AG08395 (cell line): Measurements from ENCODE around the gene ANKRD36.
A peak's percentile ranks its signal among the peaks of the same experiment; 100 is the strongest.
"Not testable (repeated sequence)": the region's sequence is repeated elsewhere in the genome, so short reads cannot be mapped to it uniquely, and the experiment has no call there.

Experiments
- DNase-seq: peaks from one replicate; pipeline ENCODE4 v3.0.0; 2012; ENCODE audit warnings: mixed read lengths, low spot score

The ANKRD36 gene

DNA sequence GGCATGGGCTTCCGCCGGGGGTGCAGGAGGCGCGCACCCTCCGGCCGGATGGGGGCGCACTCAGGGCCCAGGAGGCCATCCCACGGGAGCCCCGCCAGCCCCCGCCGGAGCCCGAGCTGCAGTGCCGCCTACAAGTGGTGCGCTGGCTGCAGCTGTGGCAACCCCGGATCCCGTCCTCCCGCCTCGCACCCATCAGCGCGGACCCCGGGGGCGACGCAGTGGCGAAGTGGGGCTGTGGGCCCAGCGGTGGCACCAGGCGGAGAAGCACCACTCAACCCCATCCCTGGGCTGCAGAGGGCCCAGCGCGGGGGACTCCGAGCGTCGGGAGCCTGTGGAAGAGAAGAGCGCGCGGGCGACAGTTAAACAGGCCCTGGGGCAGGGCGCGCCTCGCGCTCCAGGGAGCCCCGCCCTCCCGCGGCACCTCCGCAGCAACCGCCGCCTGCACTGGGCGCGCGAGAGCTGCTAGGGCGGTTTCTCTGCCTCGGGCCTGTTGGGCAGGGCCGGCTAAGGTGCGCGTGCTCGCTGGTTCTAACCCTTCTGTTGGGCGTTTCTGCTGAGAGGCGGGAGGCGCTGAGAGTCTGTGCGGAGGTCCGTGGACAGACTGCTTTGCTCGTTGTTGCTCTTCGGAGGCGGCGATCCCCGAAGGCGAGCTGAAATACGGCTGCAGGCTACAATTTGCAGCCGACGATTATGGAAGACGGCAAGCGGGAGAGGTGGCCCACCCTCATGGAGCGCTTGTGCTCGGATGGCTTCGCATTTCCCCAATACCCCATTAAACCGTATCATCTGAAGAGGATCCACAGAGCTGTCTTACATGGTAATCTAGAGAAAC is at the start of gene ANKRD36:
ANKRD36 (plus strand) TSS at position 104 of the 832 bp plus-strand sequence; CDS start at position 691, 587 bp downstream.
- peak; percentile 64 for DNase-seq

DNA sequence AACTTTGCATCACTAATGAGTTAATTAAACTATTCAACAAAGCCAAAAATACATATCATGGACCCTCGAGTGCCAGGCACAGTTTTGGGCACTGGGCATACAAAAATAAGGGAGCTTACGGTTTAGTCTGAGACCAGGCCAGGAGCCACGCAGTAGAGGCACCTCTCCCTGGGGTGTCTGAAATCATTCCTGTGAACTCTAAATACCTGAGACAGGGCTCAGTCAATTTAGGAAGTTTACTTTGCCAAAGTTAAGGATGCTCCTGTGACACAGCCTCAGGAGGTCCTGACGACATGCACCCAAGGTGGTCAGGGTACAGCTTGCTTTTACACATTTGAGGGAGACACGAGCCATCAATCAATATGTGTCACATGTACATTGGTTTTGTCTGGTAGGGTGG is 46.9 kb upstream of the ANKRD36 start:
- not testable (repeated sequence) for DNase-seq

DNA sequence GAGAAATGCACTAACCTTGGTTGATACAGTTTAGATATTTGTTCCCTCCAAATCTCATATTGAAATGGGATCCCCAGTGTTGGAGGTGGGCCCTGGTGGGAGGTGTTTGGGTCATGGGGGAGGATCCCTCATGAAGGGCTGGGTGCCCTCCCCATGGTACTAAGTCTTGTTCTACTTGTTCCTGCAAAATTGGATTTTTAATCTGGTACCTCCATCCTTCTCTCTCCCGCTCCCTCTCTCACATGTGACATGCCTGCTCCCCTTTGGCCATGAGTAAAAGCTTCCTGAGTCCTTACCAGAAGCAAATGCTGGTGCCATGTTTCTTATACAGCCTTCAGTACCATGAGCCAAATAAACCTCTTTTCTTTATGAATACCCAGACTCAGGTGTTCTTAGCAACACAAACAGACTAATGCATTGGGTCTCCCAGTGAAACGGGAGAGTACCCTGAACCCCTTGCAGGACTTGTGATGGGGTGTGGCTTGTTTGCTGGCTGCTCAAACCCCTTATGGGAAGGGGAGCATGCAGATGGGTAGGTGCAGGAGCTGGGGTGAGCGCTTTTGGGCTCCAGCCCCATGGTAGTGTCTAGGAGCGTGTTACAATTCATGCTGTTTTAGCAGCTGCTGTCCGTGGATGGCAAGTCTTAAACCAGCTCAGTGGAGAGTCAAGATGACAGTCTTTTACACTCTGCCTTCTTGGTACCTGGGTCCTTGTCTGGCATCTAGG is 45.5 kb upstream of the ANKRD36 start:
- DNase-seq = no peak

DNA sequence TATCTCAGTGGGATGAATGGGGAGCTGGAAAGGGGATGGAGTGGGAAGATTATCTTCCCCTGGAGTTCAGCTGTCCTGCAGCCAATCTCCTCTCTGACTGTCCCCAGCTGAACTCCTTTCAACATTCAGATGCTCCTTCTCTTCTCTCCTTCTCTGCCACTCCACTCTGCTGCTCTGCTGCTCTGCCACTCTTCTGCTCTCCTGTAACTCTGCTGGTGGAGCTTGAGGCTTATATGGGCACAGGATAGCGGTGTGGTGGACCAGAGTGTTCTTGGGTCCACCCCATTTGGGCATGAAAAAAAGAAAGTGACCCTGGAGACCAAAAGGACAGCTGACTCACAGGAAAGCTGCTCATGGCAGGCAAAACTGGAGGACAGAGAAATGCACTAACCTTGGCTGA is 44.9 kb upstream of the ANKRD36 start:
- DNase-seq = no peak

DNA sequence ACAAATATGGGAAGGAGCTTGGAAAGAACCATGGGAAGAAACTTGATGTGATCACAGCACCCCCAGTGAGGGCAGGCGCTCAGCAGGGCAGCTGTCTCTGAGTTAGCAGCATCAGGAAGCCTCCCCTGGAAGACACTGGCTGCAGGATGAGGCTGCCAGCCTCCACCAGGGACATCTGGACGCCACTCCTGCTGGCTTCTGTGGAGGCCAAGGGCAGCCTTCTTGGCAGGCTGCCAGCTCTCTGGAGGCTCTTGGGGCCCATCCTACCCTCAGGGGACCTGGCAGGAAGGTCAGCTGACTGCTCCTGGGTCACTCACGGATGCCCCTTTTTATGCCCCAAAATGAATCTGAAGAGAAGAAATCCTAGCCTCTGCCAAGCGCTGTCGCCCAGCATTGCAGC is 44.2 kb upstream of the ANKRD36 start:
- not testable (repeated sequence) for DNase-seq

DNA sequence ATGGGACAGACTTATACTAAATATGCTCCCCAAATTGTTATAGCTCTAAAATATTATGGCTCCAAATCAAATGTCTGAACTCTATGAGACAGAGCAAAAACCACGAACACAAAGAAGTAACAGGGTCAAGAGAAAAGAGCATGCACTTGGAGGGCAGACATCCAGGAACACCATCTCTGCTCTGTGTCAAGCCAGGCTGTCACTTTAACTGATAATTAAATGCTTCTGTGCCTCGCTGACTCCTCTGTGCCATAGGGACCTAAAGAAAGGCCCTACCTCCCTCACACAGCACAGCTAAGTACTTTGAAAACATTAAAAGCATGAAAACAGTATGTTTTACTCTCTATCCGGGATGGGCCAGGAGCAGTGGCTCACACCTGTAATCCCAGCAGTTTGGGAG is 42.0 kb upstream of the ANKRD36 start:
- DNase-seq = not testable (repeated sequence)

DNA sequence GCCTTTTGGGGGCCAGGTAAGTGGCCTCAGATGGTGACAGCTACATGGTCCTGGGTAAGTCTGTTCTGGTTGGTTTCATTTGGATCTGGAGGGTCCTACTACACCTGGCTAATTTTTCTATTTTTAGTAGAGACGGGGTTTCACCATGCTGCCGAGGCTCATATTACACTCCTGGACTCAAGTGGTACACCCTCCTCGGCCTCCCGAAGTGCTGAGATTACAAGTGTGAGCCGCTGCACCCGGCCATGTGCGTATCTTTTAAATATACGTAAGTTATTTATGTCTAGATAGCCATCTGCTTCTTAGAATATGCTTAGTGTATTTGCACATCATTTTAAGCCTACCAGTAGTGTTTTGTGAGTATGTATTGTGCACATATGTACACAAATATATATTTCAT is 35.7 kb upstream of the ANKRD36 start:
- not testable (repeated sequence) for DNase-seq

DNA sequence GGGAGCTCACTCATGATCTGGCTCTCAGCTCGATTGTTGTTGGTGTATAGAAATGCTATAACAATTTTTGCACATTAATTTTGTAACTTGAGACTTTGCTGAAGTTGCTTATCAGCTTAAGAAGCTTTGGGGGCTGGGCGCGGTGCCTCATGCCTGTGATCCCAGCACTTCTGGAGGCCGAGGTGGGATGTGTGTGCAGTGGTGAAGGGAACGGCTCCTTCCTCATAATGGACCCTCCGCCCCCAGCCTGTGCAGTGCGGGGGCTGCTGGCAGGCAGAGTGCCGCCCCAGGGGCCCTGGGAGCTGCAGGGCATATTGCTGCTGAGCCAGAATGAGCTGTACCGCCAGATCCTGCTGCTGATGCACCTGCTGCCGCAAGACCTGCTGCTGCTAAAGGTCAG is 32.1 kb upstream of the ANKRD36 start:
- not testable (repeated sequence) for DNase-seq

DNA sequence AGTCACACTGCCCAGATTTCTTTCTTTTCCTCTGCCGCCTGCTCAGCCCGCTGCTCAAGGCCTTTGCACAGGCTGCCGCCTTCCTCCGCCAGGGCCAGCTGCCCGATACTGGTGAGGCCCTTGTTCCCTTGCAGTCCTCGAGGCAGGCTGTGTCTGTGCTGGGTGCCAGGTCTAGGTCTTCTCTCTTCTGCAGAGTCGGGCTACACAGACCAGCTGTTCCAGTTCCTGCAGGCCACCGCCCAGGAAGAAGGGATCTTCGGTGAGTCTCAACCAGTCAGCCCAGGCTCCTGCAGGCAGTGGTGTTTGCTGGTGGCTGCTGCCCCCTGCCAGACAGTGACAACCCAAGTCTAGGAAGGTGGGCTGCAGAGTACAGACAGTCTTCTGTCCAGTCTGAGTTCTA is 30.7 kb upstream of the ANKRD36 start:
- not testable (repeated sequence) for DNase-seq

DNA sequence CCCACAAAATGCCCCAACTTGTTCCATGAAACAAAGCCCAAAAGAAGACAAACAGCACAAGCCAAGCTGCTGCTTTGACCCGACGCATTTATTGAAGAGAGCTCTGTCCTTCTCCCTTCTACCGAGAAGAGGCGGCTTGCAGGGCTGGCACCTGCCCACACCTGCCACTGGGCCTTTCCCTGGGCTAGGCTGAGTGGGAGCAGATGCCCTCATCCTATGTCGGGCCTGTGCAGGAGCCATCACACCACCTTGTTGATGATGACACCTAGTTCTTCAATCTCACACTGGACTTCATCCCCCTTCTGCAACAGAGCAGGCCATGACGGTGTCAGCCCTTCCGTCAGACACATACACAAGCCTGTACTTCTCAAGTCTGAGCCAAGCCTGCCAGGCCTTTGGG is 29.4 kb upstream of the ANKRD36 start:
- not testable (repeated sequence) for DNase-seq

DNA sequence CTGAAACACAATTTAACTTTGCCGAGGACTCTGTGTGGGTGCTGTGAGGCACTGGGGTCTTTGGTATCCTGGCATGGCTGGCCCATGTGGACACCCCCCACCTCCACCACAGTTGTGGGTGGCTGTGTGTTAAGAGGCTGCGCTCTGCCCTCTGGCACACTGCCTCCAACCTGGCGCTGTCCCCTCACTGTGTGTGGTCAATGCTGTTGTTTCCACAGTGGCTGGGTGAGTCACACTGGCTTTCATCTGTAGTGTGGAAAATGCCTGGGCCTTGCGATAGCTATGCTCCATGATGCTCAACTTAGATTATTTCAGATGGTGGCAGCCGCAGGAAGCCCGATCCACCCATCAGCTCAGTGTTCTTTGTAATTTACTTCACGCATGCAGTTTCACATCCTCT is 27.9 kb upstream of the ANKRD36 start:
- DNase-seq = not testable (repeated sequence)

DNA sequence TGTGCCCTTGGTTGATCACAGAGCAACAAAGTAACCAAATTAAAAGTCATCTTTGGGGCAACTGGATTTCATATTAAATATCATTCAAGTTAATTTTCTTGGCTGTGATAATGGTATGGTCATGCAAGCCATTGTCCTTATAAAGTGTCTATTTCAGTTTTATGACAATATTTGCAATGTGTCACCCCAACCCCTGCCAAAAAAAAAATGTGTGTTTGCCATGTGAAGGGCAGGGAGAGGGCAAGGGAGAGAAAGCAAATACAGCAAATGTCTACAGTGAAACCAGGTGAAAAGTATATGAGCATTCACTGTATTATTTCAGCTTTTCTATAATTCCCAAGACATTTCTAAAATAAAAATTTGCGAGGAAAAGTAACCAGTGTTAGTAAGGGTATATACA is 24.2 kb upstream of the ANKRD36 start:
- not testable (repeated sequence) for DNase-seq

DNA sequence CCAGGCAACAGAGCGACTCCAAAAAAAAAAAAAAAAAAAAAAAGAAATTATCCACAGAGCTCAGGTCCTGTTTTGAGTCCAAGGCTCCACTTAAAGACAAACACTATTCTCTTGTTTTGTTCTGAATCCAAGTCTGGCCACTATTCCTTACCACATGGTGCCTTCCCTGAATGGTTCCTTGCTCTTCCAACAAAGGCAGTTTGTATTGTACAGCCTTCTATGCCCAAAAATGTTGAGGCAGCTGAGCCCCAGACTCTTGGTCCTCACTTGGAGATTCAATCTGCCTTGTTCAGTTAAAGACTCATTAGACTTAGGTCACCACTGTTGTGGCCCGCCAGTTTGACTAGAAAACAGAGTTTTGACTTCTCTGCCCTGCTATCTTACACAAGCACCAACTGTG is 20.0 kb upstream of the ANKRD36 start:
- DNase-seq = not testable (repeated sequence)

DNA sequence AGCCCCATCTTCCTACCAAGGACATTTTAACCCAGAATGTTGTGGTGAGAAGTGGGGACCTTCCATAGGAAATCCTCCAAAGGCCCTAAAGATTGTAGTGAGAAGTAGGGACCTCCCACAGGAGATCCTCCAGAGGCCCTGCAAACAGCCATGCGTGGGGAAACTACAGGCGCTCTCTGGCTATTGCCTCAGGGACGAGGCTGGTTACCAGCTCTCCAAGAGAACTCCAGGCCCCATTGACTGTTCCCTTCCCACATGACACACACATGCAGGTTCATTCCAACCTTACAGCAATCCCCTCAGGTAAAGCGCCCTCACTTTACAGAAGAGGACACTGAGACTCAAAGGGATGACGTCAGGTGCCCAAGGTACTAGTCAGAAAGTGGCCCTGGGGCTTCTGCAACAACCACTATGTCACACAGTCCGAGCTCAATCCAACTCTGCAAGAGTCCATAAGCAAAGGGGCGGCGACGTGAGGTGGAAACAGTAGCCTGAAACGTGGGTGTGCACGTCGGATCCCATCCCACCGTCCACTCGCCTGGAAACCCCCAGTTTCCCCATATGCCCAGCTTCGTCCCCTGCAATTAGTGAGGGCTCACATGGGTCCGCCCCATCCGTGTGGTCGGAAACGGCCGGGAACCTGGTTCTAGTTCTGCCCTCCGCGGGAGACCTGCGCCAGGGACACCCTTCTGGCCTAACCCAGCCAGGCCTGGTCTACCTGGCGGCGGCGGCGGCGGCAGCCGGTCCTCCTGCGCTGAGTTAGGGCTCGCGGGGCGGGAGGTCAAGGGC is 18.8 kb upstream of the ANKRD36 start:
- DNase-seq = not testable (repeated sequence)

DNA sequence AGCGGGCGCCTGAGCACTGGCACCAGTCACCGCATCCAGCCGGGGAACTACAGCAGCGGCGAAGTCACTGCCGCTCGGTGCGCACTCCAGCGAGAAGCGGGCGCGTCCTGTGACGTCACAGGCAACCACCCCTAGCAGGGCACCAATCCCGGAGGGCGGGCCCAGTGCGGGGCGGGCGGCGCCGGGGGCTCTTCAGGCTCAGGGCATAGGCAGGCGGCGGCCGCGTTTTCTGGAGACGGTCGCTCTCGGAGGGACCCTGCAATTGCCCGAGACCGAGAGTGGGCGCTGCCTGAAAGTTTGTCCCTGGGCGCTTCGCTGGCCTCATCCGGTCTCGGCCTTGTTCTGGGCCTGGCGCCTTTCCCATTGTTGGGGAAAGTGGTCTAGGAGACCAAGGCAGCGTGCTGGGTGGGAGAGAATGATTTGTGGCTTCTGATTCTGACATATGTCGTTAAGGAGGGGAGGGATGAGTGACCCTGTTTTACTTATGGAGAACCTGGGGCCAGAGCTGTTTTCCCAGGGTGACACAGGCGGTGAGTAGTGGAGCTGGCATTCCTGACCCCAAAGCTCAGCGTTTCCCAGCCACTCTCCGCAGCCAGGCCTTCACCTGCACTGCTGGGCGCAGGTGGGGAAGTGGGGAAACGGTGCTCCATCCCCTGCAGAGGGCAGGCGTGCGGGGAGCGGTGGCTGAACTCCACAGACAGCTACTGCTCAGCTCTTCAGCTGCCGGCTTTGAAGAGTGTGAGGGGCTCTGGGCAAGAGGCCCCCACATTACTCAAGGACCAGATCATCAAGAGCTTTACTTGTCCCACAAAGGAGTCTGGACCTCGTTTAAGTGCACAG is 18.0 kb upstream of the ANKRD36 start, which contains the start of gene FAHD2B:
FAHD2B (minus strand) TSS at position 111 of the 840 bp plus-strand sequence. CDS start 3,176 bp downstream, outside the sequence.
- DNase-seq = peak; percentile 3

DNA sequence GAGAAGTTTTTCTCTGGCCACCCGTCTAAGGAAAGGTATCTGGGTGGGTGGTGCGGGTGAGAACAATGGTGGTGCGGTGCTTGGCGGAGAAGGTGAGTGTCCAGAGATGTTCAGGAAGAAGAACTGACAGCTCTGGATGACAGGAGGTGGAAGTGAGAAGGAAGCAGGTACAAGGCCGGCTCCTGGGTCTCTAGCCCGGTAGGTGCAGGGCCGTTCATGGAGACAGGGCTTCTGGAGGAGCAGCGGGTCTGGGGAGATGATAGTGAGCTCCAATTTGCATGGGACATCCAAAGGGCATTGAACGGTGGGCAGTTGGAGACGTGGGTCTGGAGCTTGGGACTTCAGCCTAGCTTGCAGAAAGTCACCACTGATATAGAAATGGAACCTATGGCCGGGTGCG is 17.3 kb upstream of the ANKRD36 start:
- DNase-seq = no peak

DNA sequence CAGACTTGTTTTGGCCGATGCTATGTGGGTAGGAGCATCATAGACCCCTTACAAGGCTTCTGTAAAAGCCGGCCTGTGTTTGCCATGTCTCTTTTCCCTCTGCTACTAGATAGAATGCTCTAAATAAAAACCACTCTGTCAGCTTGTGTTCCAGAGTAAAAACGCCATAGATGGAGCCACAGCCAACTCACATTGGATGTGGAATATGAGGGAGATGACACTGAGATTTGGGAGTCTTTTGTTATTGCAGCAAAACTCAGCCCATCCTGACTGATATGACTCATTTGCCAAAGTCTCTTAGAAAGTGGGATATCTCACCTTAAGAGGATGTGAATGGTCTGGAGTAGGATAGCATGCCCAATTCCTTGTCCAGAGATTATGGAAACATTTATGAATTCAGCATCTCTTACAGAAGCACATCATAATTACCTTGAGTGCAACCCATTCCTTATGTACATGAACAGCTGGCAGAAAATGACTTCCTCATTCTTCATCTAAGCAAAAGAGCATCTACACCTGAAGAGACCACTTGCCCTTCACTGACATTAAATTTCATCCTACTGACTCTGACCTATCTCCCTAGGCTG is 14.1 kb upstream of the ANKRD36 start:
- DNase-seq = not testable (repeated sequence)

DNA sequence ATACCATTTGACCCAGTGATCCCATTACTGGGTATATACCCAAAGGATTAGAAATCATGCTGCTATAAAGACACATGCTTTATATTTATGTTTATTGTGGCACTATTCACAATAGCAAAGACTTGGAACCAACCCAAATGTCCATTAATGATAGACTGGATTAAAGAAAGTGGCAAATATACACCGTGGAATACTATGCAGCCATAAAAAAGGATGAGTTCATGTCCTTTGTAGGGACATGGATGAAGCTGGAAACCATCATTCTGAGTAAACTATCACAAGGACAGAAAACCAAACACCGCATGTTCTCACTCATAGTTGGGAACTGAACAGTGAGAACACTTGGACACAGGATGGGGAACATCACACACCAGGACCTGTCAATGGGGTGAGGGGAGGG is 6.1 kb upstream of the ANKRD36 start:
- DNase-seq = not testable (repeated sequence)

DNA sequence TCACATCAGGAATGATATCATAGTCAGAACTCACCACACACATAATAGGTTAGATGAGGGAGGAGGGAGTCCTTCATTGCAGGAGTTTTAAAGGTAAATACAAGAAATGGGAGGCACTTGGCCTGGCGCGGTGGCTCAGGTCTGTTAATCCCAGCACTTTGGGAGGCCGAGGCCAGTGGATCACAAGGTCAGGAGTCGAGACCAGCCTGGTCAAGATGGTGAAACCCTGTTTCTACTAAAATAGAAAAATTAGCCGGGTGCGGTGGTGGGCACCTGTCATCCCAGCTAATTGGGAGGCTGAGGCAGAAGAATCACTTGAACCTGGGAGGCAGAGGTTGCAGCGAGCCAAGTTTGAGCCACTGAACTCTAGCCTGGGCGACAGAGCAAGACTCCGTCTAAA is 1.7 kb upstream of the ANKRD36 start:
- DNase-seq = not testable (repeated sequence)

DNA sequence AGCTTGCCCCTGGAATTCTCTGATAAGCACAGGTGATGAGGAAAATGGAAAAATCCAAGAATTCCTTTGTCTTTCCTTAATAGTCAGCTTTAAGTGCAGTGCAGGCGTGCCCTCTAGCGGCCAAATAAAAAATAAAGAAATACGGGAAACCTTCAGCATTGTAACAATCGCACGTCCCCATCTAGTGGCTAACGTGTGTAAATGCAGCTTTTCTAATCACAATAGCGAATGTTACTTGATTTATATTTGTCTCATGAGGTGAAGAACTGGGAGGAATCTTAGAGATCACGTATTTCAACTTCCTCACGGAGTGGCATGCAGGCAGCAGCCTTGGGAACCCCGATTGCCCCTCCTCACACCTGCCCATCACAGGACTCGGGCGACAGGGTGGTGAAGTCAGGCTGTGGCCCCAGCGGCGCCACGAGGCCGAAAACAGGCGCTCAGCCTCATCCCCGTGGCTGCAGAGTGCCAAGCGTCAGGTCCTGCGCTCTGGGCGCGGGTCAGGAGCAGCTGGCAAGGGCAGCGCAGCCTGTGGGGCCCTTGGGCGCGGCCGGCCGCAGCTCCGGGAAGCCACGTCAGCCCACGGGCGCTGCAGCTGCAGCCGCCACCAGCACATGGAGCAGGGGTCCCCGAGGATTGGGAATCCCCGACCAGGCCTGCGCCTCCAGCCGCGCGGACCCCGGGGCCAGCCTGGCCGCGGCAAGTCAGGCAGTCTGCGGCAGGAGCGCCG is 468 bp upstream of the ANKRD36 start:
- DNase-seq = not testable (repeated sequence)
